M059J (cell line): ENCODE measurements around the gene MPPE1. TPM values are rescaled to one million over a fixed set of nuclear protein-coding genes. Genes with fewer than 3 reads are reported as not detected.
"Not testable (repeated sequence)": the region's sequence is repeated elsewhere in the genome, so short reads cannot be mapped to it uniquely, and the experiment has no call there.

Experiments
- DNase-seq: peaks from one replicate; pipeline ENCODE4 v3.0.0-alpha.2; 2012; ENCODE audit warnings: low read depth
- total RNA-seq: library from RNA; depleted of rRNA; stranded (reverse); fragments of >200 nt; shearing (Covaris generic); gene quantifications from 2 replicates; pipeline ENCODE4 v1.2.3, GENCODE V29; 2014; rRNA removed

The MPPE1 gene
- total RNA-seq, 1 experiment from 2014 or later: 34.7 TPM

DNA sequence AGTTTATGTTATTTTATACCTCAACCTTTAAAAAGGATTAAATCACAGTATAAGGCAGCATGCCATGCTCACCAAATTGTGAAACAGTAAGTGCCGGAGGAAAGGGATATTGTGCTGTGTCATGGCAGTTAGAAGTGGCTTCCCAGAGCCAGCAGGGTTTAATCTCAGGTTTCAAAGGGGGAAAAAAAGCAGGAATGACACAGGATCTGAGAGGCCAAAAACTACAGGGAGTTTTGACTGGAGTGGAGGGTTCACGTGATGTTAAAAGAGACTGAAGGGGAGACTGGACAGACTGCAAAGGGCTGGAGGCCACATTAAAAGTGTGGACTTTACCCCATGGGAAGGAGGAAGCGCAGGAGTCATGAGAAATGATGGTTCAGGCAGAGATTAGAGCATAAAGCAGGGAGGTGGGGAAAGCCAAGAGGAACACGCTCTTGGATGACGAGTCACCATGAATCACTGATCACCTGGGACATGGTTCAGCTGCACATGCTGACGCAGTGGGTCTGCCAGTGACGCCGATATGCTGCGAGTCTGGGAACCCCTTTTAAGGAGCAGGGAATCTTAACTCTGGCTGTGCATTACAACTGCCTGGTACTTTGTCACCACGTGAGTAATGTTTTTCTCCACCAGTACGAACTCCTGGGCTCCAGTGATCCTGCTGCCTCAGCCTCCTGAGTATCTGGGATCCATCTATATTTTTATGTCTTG, 50.8 kb downstream of the MPPE1 start:
- DNase-seq: peak; percentile 99

DNA sequence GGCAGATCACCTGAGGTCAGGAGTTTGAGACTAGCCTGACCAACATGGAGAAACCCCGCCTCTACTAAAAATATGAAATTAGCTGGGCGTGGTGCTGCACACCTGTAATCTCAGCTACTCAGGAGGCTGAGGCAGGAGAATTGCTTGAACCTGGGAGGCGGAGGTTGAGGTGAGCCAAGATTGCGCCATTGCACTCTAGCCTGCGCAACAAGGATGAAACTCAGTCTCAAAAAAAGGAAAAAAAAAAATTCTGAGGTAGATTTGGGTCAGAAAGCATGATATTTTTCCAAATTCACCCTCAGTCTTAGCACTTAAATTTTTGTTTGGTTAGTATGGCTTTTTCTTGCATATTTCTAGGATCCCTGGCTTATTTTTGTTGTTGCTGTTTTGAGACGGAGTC, 53.6 kb downstream of the MPPE1 start:
- DNase-seq: not testable (repeated sequence)

DNA sequence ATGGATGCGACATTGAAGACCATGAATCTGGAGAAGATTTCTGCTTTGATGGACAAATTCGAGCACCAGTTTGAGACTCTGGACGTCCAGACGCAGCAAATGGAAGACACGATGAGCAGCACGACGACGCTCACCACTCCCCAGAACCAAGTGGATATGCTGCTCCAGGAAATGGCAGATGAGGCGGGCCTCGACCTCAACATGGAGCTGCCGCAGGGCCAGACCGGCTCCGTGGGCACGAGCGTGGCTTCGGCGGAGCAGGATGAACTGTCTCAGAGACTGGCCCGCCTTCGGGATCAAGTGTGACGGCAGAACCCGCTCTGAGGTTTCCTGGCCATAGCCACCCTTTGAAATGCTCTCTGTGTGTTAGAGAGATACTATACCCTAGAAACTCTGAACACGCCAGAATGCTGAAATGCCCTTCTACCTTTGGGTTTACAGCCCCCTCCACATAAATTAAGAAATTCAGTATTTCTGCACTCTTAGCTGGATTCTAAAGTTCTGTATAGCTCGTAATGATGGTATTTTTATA, 56.2 kb downstream of the MPPE1 start:
- DNase-seq: peak; percentile 53

DNA sequence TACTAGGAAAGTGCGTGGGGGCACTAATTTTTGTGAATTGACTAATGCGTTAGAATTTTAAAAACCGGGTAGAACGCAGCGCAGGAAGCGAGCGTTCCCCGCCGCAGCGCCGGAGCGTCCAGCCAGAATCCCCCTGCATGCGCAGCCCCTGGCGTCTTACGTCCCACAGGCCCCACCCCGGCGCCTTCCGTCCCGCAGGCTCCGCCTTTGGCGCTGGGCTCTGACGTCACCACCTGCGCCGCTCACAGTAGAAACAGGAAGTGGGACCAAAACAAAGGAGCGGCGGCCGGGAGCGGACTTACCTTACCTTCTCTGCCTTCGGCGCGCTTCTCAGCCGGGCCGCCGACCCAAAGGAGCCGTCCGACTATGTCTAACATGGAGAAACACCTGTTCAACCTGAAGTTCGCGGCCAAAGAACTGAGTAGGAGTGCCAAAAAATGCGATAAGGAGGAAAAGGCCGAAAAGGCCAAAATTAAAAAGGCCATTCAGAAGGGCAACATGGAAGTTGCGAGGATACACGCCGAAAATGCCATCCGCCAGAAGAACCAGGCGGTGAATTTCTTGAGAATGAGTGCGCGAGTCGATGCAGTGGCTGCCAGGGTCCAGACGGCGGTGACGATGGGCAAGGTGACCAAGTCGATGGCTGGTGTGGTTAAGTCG, 56.8 kb downstream of the MPPE1 start, which contains the start of gene CHMP1B:
Gene CHMP1B (plus strand): TSS at position 268 of the 660 bp plus-strand sequence. CDS start 99 bp downstream, at position 367.
- DNase-seq: peak; percentile 95

DNA sequence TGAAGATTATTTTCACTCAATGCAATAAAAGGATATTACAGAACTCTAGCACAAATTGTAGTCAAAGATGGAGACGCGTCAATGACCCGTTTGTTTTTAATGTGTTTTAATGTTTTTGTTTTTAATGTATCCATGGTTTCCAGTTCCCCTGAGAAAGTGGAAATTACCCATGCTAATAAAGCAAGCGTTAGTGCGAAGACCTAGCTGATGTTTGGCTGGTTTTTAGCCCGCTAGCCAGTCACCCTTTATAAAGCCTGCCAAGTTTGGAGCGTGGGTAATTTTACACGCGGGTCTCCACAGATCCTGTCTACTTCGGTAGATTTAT, 57.3 kb downstream of the MPPE1 start:
- peak; percentile 80 for DNase-seq

DNA sequence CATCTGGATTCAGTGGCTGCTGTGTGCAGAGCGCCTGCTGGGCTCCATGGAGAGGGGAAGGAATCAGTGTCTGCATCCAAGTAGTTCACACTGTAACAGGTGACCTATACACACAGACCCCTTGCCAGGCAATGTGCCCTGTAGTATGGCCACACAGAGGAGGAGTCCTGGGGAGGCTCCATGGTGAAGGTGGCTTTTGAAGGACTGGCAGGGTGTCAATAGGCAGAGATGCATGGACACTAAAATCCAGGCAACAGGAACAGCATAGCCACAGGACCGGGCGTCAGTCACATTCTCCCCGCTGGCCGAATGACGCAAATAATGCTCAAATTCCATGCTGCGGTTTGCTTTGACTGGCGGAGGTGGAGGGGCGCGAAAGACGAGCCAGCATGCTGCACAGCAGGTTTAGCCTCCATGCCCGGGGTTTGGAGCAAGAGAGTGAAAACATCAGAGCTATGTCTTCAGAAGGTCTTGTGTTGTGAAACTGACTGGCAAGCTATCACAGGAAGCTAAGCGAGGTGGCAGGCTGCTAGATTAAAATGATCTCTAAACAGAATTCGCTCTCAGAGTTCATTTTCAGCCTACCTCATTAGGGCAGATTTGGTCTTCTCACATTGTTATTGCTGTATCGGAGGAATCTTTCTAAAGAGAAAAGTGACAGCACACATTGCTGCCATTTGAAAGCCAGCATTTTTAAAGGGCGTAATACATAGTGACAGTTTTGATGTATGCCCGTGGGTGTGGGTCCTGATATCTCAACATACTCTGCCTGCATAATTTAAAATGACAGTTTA, 58.1 kb downstream of the MPPE1 start:
- peak; percentile 94 for DNase-seq

DNA sequence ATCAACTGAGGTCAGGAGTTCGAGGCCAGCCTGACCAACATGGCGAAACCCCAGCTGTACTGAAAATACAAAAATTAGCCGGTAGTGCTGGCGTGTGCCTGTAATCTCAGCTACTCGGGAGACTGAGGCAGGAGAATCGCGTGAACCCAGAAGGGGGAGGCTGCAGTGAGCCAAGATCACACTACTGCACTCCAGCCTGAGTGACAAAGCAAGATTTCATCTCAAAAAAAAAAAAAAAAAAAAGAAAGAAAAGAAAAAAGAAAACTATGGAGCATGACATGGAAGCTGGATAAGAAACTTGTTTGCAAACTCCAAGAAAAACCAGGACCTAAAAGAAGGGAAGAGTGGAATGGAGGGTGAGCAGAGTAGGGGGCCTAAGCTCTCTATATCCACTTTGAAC, 58.8 kb downstream of the MPPE1 start:
- DNase-seq: no peak

DNA sequence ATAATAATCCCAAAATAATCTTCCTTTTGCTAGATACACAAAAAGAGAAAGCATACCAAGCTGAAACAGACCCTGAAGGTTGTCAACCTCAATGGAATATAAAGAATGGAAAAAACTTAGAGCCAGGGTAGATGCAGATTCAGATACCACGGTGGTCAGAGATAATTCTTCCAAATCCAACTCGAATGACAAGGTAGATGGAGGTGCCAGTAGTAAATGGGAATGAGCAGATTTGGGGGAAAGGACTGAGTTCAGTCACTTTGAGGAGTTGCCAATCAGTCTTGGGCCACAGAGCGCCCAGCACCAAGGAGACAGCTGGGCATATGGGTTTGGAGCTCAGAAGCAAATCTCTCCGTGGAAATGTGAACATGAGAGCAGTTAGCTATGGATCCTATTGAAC, 60.3 kb downstream of the MPPE1 start:
- no peak for DNase-seq

DNA sequence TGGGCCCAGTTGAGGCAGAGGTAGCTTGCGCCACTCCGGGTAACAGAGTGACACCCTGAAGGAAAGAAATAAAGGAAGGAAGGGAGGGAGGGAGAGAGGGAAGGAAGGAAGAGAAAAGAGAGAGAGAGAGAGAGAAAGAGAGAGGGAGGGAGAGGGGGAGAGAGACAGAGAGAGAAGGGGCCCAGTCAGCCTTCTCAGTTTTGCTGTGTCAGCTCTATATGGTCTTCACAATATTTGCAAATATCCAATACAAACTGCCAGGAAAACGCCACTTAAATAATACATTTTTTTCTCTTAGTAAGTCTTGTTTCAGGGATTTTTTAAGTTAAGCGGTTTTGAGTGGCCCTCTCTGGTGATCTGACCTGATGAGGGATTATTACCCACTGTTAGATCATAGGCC, 62.5 kb downstream of the MPPE1 start:
- DNase-seq: no peak

DNA sequence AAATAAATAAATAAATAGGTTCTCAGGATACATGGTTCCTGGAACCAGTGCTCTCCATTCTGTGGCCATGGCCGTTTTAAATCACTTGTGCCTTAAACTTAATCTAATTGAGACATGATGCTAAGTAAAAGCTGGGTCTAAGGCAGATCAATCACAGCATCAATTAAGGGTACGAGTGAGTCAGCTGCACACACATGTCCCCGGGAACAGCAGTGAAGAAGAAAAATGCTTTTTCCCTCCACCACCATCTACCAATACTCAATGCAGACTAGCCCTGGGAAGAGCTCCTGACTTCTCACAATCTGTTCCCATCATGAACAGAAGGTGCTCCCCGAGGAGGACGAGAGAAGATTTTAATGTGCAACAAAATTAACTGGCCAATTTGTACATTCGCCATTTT, 63.7 kb downstream of the MPPE1 start:
- no peak for DNase-seq

DNA sequence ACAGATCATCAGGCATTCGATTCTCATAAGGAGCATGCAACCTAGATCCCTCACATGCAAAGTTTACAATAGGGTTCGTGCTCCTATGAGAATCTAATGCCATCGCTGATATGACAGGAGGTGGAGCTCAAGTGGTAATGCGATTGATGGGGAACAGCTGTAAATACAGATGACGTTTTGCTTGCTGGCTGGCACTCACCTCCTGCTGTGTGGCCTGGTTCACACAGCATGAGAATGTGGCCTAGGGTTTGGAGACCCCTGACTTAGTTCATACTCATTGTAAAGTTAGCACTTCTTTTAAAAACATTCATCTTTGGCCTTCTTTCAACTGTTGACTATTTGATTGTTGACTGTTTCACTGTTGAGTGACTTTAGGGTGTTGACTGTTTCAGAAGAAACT, 65.6 kb downstream of the MPPE1 start:
- no peak for DNase-seq

DNA sequence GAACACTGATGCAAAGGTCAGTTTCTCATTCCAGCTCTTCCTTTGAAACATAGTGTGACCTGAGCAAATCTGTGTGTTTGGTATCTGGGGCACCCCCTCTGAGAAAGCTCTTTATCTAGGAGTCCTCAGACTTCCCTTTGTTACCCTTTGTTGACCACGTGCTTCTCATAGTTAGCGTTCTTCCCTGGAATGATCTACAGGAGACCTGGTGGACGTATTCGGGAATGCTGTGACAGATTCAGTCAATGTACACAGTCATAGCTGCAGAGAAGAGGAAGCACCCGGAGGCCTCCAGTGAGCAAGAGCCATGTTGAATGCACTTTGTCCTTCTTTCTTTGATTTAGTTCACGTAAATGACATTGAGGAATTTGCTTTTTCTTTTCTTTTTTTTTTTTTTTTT, 67.6 kb downstream of the MPPE1 start:
- no peak for DNase-seq

DNA sequence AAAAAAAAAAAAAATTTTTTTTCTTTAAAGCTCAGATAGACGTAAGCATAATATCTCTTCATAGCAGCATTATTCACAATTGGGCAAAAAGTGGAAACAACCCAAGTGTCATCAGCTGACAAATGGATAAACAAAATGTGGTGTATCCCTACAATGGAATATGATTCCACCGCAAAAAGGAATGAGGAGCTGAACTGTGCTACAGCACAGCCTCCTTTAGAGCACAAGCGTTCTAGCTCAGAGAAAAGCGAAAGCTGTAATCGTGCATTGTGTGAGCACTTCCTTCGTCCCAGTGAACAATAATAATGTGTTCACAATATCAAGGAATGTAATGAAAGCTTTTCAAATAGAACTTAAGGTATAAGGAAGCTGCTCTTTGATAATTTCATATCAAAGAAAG, 68.6 kb downstream of the MPPE1 start:
- no peak for DNase-seq

DNA sequence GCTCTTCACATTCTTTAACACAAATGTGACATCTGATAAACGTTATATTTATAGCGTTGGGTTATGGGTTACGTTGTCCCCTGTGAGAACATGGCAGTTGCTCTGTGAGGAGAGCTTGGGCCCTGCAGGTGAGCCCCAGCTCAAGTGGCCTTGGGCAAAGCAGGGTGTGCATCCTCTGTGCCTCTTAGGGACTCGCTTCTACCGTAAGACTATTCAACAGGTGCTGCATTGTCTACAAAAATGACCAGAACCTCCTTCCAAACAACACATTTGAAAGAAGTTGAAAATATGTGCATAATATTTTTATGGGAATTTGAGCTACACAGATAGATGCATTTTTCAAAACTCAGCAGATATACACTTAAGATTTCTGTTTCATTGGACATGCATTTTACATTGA, 73.3 kb downstream of the MPPE1 start:
- DNase-seq: no peak

Other genes starting within 250 kb of the MPPE1 start
- 0.02 and 0.15 TPM in 2 replicates for gene GNAL, start 219.1 kb downstream of the MPPE1 start, total RNA-seq
- gene CHMP1B, start 56.9 kb downstream of the MPPE1 start, total RNA-seq: 33.0 and 50.2 TPM in 2 replicates
- gene IMPA2, start 73.2 kb upstream of the MPPE1 start, total RNA-seq: 9.6 and 10.4 TPM in 2 replicates
- not detected in 2 replicates for gene ANKRD62, start 185.5 kb upstream of the MPPE1 start, total RNA-seq